NCI-H2171 (cell line): ENCODE measurements around the gene SAMD11.
"Not testable (repeated sequence)": the region's sequence is repeated elsewhere in the genome, so short reads cannot be mapped to it uniquely, and the experiment has no call there.

Experiments
- DNase-seq: peaks from one replicate; lab custom pipeline; 2025; lab: John Stamatoyannopoulos, UW

Gene SAMD11

GRCh38 chr1:923131-923990 lies at the start of gene SAMD11:
Gene SAMD11 (plus strand): TSS chr1:923923. CDS start chr1:924432, 509 bp downstream.
- peak; percentile 82 for DNase-seq

GRCh38 chr1:876428-877208 lies 47.1 kb upstream of the SAMD11 start:
- not testable (repeated sequence) for DNase-seq

GRCh38 chr1:877209-877986 lies 46.3 kb upstream of the SAMD11 start:
- DNase-seq = not testable (repeated sequence)

GRCh38 chr1:880511-880910 lies 43.2 kb upstream of the SAMD11 start:
- DNase-seq = not testable (repeated sequence)

GRCh38 chr1:880915-881314 lies 42.8 kb upstream of the SAMD11 start:
- not testable (repeated sequence) for DNase-seq

- DNase-seq = no peak
Observed at GRCh38 chr1:886311-886710, 37.4 kb upstream of the SAMD11 start.

- DNase-seq = no peak
Observed at GRCh38 chr1:886760-887159, 37.0 kb upstream of the SAMD11 start.

GRCh38 chr1:888297-888696 lies 35.4 kb upstream of the SAMD11 start:
- DNase-seq = no peak

- DNase-seq = not testable (repeated sequence)
Observed at GRCh38 chr1:889774-890173, 33.9 kb upstream of the SAMD11 start.

- not testable (repeated sequence) for DNase-seq
Observed at GRCh38 chr1:890234-890633, 33.5 kb upstream of the SAMD11 start.

GRCh38 chr1:890661-891060 lies 33.1 kb upstream of the SAMD11 start:
- no peak for DNase-seq

- DNase-seq = no peak
Observed at GRCh38 chr1:897226-897625, 26.5 kb upstream of the SAMD11 start.

- not testable (repeated sequence) for DNase-seq
Observed at GRCh38 chr1:897951-898350, 25.8 kb upstream of the SAMD11 start.

GRCh38 chr1:899636-900317 lies 23.9 kb upstream of the SAMD11 start:
- no peak for DNase-seq

- DNase-seq = no peak
Observed at GRCh38 chr1:901108-901859, 22.4 kb upstream of the SAMD11 start.

- no peak for DNase-seq
Observed at GRCh38 chr1:902802-903201, 20.9 kb upstream of the SAMD11 start.

- DNase-seq = no peak
Observed at GRCh38 chr1:903305-903704, 20.4 kb upstream of the SAMD11 start.

GRCh38 chr1:903721-904271 lies 19.9 kb upstream of the SAMD11 start:
- DNase-seq = no peak

- DNase-seq = peak; percentile 69
Observed at GRCh38 chr1:904310-904950, 19.3 kb upstream of the SAMD11 start.
